BE2C (cell line): Measurements from ENCODE around the gene MID1.

ENCODE experiments used
- DNase-seq: peaks from one replicate; pipeline ENCODE4 v3.0.0-alpha.2; 2020
- H3K27me3 ChIP-seq: fragments of 250-450 bp; sonication (Bioruptor Pico); 2 replicates; pipeline ENCODE4 v1.5.1; 2020; ENCODE audit warnings: mild to moderate bottlenecking
- H3K36me3 ChIP-seq: fragments of 250-450 bp; sonication (Bioruptor Pico); 2 replicates; pipeline ENCODE4 v1.5.1; 2020; ENCODE audit warnings: mild to moderate bottlenecking
- H3K4me1 ChIP-seq: fragments of 250-450 bp; sonication (Bioruptor Pico); 2 replicates; pipeline ENCODE4 v1.5.1; 2020
- H3K4me3 ChIP-seq: 2 replicates; pipeline ENCODE4 v1.5.1; 2011; ENCODE audit warnings: low read depth, low read length
- H3K9me3 ChIP-seq: fragments of 250-450 bp; sonication (Bioruptor Pico); 2 replicates; pipeline ENCODE4 v1.5.1; 2020
- TF ChIP-seq, protein P1 (sequence below): IDR thresholded peaks from 2 replicates; pipeline ENCODE4 v1.5.1; 2012; ENCODE audit warnings: mild to moderate bottlenecking, low read depth, low read length

Gene MID1

DNA sequence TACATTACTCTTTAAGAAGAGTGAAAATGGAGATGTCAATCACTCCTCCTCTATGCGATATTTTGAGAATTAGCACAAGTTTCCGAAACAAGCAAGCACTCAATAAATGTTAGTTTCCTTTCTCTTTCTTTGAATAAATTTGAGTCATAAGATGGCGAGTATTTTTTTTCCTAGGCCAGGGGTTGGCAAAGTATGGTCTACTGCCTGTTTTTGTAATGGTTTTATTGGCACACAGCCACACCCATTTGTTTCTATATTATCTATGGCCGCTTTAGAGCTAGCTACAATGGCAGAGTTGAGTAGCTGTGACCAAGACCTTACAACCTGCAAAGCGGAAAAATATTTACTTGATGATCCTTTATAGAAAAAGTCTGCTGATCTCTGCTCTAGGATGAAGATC is 139.5 kb downstream of the MID1 start:
- DNase-seq: no peak
- H3K4me3 ChIP-seq: no peak overlapping the region
- no peaks in the 10 kb centered on the region for H3K27me3 ChIP-seq
- TF ChIP-seq, protein P1, sequence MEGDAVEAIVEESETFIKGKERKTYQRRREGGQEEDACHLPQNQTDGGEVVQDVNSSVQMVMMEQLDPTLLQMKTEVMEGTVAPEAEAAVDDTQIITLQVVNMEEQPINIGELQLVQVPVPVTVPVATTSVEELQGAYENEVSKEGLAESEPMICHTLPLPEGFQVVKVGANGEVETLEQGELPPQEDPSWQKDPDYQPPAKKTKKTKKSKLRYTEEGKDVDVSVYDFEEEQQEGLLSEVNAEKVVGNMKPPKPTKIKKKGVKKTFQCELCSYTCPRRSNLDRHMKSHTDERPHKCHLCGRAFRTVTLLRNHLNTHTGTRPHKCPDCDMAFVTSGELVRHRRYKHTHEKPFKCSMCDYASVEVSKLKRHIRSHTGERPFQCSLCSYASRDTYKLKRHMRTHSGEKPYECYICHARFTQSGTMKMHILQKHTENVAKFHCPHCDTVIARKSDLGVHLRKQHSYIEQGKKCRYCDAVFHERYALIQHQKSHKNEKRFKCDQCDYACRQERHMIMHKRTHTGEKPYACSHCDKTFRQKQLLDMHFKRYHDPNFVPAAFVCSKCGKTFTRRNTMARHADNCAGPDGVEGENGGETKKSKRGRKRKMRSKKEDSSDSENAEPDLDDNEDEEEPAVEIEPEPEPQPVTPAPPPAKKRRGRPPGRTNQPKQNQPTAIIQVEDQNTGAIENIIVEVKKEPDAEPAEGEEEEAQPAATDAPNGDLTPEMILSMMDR: no peak
- H3K36me3 ChIP-seq: no peaks in the 10 kb centered on the region
- no peaks in the 10 kb centered on the region for H3K9me3 ChIP-seq
- peaks cover 3% of the 10 kb centered on the region; the same call in 1 of the 2 replicates for H3K4me1 ChIP-seq

DNA sequence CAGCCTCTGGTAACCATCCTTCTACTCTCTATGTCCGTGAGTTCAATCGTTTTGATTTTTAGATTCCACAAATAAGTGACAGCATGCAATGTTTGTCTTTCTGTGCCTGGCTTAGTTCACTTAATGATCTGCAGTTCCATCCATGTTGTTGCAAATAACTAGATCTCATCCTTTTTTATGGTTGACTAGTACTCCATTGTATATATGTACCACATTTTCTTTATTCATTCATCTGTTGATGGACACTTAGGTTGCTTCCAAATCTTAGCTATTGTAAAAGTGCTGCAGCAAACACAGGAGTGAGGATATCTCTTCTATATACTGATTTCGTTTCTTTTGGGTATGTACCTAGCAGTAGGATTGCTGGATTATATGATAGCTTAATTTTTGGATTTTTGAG is 140.9 kb downstream of the MID1 start:
- Histone ChIP-seq H3K4me1 (peaks cover 3% of the 10 kb centered on the region; the same call in 1 of the 2 replicates), H3K27me3 (no peaks in the 10 kb centered on the region), H3K4me3 (no peak overlapping the region), H3K9me3 (no peaks in the 10 kb centered on the region), H3K36me3 (no peaks in the 10 kb centered on the region)
- TF ChIP-seq, protein P1: no peak
- no peak for DNase-seq

DNA sequence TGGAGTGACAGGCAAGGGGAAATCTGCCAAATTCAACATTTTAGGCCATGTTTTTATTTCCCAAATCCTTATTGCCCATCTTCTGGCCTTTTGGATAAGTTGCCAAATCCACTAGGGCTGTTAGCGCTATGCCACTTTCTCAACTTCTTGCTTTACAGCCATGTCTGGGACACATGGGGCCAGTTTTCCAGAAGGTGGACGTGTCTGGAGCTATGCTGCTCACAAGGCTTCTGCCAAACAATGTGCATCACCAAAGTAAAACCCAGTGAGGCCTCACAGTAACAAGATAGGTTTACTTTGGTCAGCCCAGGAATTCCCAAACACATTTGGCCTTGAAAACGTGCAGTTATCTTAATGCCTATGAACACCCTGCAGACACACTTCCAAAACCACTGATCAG is 142.9 kb downstream of the MID1 start:
- no peak for DNase-seq
- no peaks in the 10 kb centered on the region for H3K9me3 ChIP-seq
- TF ChIP-seq, protein P1: no peak
- no peaks in the 10 kb centered on the region for H3K36me3 ChIP-seq
- no peaks in the 10 kb centered on the region for H3K27me3 ChIP-seq
- no peak overlapping the region for H3K4me3 ChIP-seq
- H3K4me1 ChIP-seq: peaks cover 1% of the 10 kb centered on the region; the same call in 1 of the 2 replicates

DNA sequence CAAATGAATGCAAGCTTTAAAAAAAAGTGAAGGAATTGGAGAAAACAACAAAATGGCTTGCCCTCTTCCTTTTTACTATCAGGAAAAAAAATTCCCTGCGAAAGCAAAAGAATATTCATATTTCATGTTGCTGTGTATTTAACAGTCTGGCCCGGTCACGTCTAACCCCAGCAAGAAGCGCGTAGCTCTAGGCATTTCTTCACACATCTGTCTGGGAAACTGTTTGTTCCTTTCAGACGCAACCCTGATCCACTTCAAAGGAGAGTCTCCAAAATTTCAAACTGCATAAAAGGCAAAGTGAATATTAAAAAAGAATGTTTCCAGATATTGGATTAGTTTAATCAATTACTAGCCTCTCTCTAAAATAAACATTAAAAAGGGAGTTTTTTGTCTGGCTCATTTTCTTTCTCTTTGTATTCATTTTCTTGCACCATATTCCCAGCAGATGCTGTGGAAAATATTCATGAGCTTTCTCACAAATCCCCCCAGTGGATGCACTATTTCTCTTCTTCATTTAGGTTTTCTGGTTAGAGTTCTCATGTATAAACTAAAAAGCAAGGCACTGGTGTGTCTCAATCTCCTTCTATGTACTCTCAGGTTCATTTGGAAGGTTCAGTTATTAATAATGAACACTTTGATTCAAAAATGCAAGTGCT is 145.3 kb downstream of the MID1 start:
- Histone ChIP-seq H3K27me3 (no peaks in the 10 kb centered on the region), H3K4me1 (no peaks in the 10 kb centered on the region), H3K36me3 (no peaks in the 10 kb centered on the region), H3K9me3 (no peaks in the 10 kb centered on the region), H3K4me3 (no peak overlapping the region)
- DNase-seq: no peak
- TF ChIP-seq, protein P1: no peak

DNA sequence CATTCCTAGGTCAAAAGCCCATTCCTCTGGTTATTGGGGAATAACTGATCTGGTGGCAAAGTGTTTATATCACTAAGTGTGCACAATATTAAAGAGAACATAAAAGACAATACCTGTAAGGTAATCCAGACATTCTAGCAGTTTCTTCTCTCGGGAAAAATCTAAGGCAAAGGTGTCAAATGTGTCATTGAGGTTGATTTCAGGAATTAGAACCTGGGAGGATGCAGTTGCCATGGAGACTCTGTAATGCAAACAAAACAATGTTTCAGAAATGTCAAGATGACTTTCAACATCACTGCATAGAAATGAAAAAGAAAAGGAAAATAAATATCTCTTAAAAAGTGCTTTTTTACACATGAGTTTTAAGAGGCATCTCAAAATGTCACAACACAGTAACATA is 145.9 kb downstream of the MID1 start:
- DNase-seq: no peak
- TF ChIP-seq, protein P1: no peak
- Histone ChIP-seq H3K36me3 (no peaks in the 10 kb centered on the region), H3K4me3 (no peak overlapping the region), H3K9me3 (no peaks in the 10 kb centered on the region), H3K4me1 (no peaks in the 10 kb centered on the region), H3K27me3 (no peaks in the 10 kb centered on the region)

DNA sequence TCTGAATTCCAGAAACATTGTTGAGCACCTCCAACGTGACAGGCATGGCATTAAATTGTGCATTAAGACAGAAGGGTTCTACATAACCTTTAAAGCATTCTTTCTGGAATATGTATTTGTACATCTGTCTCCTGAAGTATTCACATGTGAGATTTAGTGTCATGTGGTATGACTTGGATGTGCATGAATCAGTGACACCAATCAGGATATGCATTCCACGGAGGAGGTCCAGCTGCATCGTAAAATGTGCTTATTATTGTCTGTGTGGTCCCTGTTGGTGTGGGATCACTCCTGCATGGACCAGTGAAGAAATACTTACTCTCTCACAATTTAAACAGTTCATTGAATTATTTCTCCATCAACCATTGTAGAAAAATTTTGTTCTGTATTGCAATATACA is 149.0 kb downstream of the MID1 start:
- Histone ChIP-seq H3K9me3 (no peaks in the 10 kb centered on the region), H3K27me3 (no peaks in the 10 kb centered on the region), H3K36me3 (no peaks in the 10 kb centered on the region), H3K4me1 (no peaks in the 10 kb centered on the region), H3K4me3 (no peak overlapping the region)
- TF ChIP-seq, protein P1: no peak
- DNase-seq: no peak
